HepG2 (cell line): Measurements from ENCODE around the gene L2HGDH. TPM values are rescaled to one million over a fixed set of nuclear protein-coding genes. Genes with fewer than 3 reads are reported as not detected.

Experiments used
- ARNTL ChIP-seq: sonication (generic); formaldehyde crosslinking; IDR thresholded peaks from 2 replicates; pipeline ENCODE4 v1.4.0; 2020; ENCODE audit warnings: mild to moderate bottlenecking, missing genetic modification reagents
- HIC2 ChIP-seq: sonication (generic); formaldehyde crosslinking; IDR thresholded peaks from 2 replicates; pipeline ENCODE4 v1.9.0; 2022; ENCODE audit warnings: low read depth, missing genetic modification reagents
- KMT2A ChIP-seq: sonication (generic); formaldehyde crosslinking; IDR thresholded peaks from 2 replicates; pipeline ENCODE4 v1.4.0; 2020; ENCODE audit warnings: missing genetic modification reagents
- MTA3 ChIP-seq: sonication (generic); formaldehyde crosslinking; IDR thresholded peaks from 2 replicates; pipeline ENCODE4 v1.4.0; 2020; ENCODE audit warnings: missing genetic modification reagents
- NFYB ChIP-seq: sonication (generic); formaldehyde crosslinking; IDR thresholded peaks from 2 replicates; pipeline ENCODE4 v1.4.0; 2020; ENCODE audit warnings: missing genetic modification reagents
- PRDM10 ChIP-seq: sonication (generic); formaldehyde crosslinking; IDR thresholded peaks from 2 replicates; pipeline ENCODE4 v1.4.0; 2020; ENCODE audit warnings: low read depth, missing genetic modification reagents
- WIZ ChIP-seq: sonication (generic); formaldehyde crosslinking; IDR thresholded peaks from 2 replicates; pipeline ENCODE4 v1.5.1; 2020; ENCODE audit warnings: mild to moderate bottlenecking, missing genetic modification reagents
- ZBTB7A ChIP-seq: sonication (generic); formaldehyde crosslinking; IDR thresholded peaks from 2 replicates; pipeline ENCODE4 v1.8.0; 2022; ENCODE audit warnings: mild to moderate bottlenecking, missing genetic modification reagents
- ZFP36L2 ChIP-seq: sonication (generic); formaldehyde crosslinking; IDR thresholded peaks from 2 replicates; pipeline ENCODE4 v1.4.0; 2020; ENCODE audit warnings: missing genetic modification reagents
- ZNF260 ChIP-seq: sonication (generic); formaldehyde crosslinking; IDR thresholded peaks from 2 replicates; pipeline ENCODE4 v1.4.0; 2020; ENCODE audit warnings: missing genetic modification reagents, low read depth, mild to moderate bottlenecking, borderline replicate concordance
- ZNF317 ChIP-seq: sonication (generic); formaldehyde crosslinking; IDR thresholded peaks from 2 replicates; pipeline ENCODE4 v1.5.0; 2020; ENCODE audit warnings: mild to moderate bottlenecking, missing genetic modification reagents
- ZNF644 ChIP-seq: IDR thresholded peaks from 2 replicates; pipeline ENCODE4 v1.6.1; 2016; ENCODE audit warnings: low read depth
- polyA plus RNA-seq, 8 experiments: library from polyadenylated mRNA; depleted of rRNA in 3 of 8; stranded (reverse) in 7 of 8; unstranded in 1 of 8; fragments of >200 nt; fragmentation: Illumina TruSeq in 4 of 8; extraction: Trizol in 4 of 8; gene quantifications; 2 replicates each; pipeline versions ENCODE4 v1.2.1 to v1.2.3, GENCODE V29; 2011 to 2016; ENCODE audit warnings: low read depth in 4 of 8, missing spikeins in 1 of 8, mixed read lengths in 1 of 8; ENCODE audit not compliant: insufficient read depth in 1 of 8
- total RNA-seq, 5 experiments: library from RNA; depleted of rRNA; stranded (reverse); fragments of >200 nt; fragmentation: Illumina TruSeq; extraction: Trizol; gene quantifications; 2 replicates each; pipeline ENCODE4 v1.2.3, GENCODE V29; 2016; ENCODE audit warnings: low read depth in 1 of 5
- TF ChIP-seq, protein P1 (sequence below): sonication (generic); formaldehyde crosslinking; IDR thresholded peaks from 2 replicates; pipeline ENCODE4 v1.4.0; 2020; ENCODE audit warnings: missing genetic modification reagents
- TF ChIP-seq, protein P2 (sequence below): sonication (generic); formaldehyde crosslinking; IDR thresholded peaks from 2 replicates; pipeline ENCODE4 v1.4.0; 2020; ENCODE audit warnings: mild to moderate bottlenecking, missing genetic modification reagents
- TF ChIP-seq, protein P3 (sequence below): IDR thresholded peaks from 2 replicates; pipeline ENCODE4 v1.6.1; 2016; ENCODE audit warnings: low read depth, missing genetic modification reagents, missing compliant biosample characterization

Gene L2HGDH
- total and polyA plus RNA-seq, 2 of the 13 experiments (the other 11 are each of a cell fraction or from before 2014, with no cell fraction given): 3.3 to 5.0 TPM

- no peak for TF ChIP-seq MTA3 (CRISPR knock-in tag)
- TF ChIP-seq, protein P1, sequence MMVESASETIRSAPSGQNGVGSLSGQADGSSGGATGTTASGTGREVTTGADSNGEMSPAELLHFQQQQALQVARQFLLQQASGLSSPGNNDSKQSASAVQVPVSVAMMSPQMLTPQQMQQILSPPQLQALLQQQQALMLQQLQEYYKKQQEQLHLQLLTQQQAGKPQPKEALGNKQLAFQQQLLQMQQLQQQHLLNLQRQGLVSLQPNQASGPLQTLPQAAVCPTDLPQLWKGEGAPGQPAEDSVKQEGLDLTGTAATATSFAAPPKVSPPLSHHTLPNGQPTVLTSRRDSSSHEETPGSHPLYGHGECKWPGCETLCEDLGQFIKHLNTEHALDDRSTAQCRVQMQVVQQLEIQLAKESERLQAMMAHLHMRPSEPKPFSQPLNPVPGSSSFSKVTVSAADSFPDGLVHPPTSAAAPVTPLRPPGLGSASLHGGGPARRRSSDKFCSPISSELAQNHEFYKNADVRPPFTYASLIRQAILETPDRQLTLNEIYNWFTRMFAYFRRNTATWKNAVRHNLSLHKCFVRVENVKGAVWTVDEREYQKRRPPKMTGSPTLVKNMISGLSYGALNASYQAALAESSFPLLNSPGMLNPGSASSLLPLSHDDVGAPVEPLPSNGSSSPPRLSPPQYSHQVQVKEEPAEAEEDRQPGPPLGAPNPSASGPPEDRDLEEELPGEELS (CRISPR knock-in tag): no peak
- TF ChIP-seq ZNF644: no peak
- TF ChIP-seq ZNF260 (CRISPR knock-in tag): no peak
- TF ChIP-seq ZNF317 (CRISPR knock-in tag): peak; percentile 57; the same call in 1 of the 2 replicates
- TF ChIP-seq, protein P2, sequence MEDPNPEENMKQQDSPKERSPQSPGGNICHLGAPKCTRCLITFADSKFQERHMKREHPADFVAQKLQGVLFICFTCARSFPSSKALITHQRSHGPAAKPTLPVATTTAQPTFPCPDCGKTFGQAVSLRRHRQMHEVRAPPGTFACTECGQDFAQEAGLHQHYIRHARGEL (CRISPR knock-in tag): 0 out of 2 replicates have a peak, but pooled peaks have one; percentile 42
- TF ChIP-seq KMT2A (CRISPR knock-in tag): peak; percentile 71
- no peak; the same call in 1 of the 2 replicates for TF ChIP-seq NFYB (CRISPR knock-in tag)
- no peak for TF ChIP-seq HIC2
- TF ChIP-seq, protein P3, sequence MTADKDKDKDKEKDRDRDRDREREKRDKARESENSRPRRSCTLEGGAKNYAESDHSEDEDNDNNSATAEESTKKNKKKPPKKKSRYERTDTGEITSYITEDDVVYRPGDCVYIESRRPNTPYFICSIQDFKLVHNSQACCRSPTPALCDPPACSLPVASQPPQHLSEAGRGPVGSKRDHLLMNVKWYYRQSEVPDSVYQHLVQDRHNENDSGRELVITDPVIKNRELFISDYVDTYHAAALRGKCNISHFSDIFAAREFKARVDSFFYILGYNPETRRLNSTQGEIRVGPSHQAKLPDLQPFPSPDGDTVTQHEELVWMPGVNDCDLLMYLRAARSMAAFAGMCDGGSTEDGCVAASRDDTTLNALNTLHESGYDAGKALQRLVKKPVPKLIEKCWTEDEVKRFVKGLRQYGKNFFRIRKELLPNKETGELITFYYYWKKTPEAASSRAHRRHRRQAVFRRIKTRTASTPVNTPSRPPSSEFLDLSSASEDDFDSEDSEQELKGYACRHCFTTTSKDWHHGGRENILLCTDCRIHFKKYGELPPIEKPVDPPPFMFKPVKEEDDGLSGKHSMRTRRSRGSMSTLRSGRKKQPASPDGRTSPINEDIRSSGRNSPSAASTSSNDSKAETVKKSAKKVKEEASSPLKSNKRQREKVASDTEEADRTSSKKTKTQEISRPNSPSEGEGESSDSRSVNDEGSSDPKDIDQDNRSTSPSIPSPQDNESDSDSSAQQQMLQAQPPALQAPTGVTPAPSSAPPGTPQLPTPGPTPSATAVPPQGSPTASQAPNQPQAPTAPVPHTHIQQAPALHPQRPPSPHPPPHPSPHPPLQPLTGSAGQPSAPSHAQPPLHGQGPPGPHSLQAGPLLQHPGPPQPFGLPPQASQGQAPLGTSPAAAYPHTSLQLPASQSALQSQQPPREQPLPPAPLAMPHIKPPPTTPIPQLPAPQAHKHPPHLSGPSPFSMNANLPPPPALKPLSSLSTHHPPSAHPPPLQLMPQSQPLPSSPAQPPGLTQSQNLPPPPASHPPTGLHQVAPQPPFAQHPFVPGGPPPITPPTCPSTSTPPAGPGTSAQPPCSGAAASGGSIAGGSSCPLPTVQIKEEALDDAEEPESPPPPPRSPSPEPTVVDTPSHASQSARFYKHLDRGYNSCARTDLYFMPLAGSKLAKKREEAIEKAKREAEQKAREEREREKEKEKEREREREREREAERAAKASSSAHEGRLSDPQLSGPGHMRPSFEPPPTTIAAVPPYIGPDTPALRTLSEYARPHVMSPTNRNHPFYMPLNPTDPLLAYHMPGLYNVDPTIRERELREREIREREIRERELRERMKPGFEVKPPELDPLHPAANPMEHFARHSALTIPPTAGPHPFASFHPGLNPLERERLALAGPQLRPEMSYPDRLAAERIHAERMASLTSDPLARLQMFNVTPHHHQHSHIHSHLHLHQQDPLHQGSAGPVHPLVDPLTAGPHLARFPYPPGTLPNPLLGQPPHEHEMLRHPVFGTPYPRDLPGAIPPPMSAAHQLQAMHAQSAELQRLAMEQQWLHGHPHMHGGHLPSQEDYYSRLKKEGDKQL (CRISPR knock-in tag): peak; percentile 24; the same call in 1 of the 2 replicates
- TF ChIP-seq ARNTL (CRISPR knock-in tag): 0 out of 2 replicates have a peak, but pooled peaks have one; percentile 23
- TF ChIP-seq ZBTB7A (CRISPR knock-in tag): peak; percentile 82; the same call in 1 of the 2 replicates
- TF ChIP-seq PRDM10 (CRISPR knock-in tag): no peak; the same call in 1 of the 2 replicates
- TF ChIP-seq WIZ: no peak
- TF ChIP-seq ZFP36L2 (CRISPR knock-in tag): no peak
Observed at GRCh38 chr14:50231475-50232275, 80.4 kb downstream of the L2HGDH start, which contains the start of gene SOS2 (continued).
